Loucy (cell line): ENCODE results near the gene AIM2.
A peak's percentile ranks its signal among the peaks of the same experiment; 100 is the strongest.

Source experiments
- H2AFZ ChIP-seq: fragments of 200-600 bp; sonication (generic); 2 replicates; pipeline ENCODE4 v1.6.0; 2016; ENCODE audit warnings: antibody characterized with exemption, mild to moderate bottlenecking, low read length, moderate library complexity
- H3F3A ChIP-seq: fragments of 200-600 bp; 2 replicates; pipeline ENCODE4 v1.6.0; 2016; ENCODE audit warnings: antibody characterized with exemption, low read depth, mild to moderate bottlenecking
- H3K27me3 ChIP-seq: fragments of 200-600 bp; sonication (generic); 2 replicates; pipeline ENCODE4 v1.6.1; 2014; ENCODE audit warnings: low read length, mild to moderate bottlenecking; ENCODE audit not compliant: insufficient read depth, poor library complexity, severe bottlenecking
- H3K36me3 ChIP-seq: fragments of 200-600 bp; sonication (generic); 2 replicates; pipeline ENCODE4 v1.6.1; 2016; ENCODE audit warnings: low read length; ENCODE audit not compliant: insufficient read depth
- H3K4me1 ChIP-seq: fragments of 200-600 bp; sonication (generic); 2 replicates; pipeline ENCODE4 v1.5.1; 2014; ENCODE audit warnings: low read length, mild to moderate bottlenecking; ENCODE audit not compliant: insufficient read depth, poor library complexity, severe bottlenecking
- H3K4me2 ChIP-seq: fragments of 200-600 bp; sonication (generic); 2 replicates; pipeline ENCODE4 v1.6.0; 2014; ENCODE audit warnings: antibody characterized with exemption, low read length, low read depth, mild to moderate bottlenecking; ENCODE audit not compliant: poor library complexity, severe bottlenecking
- H3K4me3 ChIP-seq: fragments of 200-600 bp; sonication (generic); 2 replicates; pipeline ENCODE4 v1.5.1; 2014; ENCODE audit warnings: low read length, mild to moderate bottlenecking, mixed read lengths; ENCODE audit not compliant: poor library complexity, severe bottlenecking
- H3K79me2 ChIP-seq: fragments of 200-600 bp; sonication (generic); 2 replicates; pipeline ENCODE4 v1.6.1; 2014; ENCODE audit warnings: low read length; ENCODE audit not compliant: insufficient read depth
- H3K9ac ChIP-seq: fragments of 200-600 bp; sonication (generic); 2 replicates; pipeline ENCODE4 v1.6.0; 2014; ENCODE audit warnings: mild to moderate bottlenecking, low read depth, low read length, moderate library complexity; ENCODE audit not compliant: poor library complexity, severe bottlenecking
- H3K9me2 ChIP-seq: fragments of 200-600 bp; sonication (generic); replicated peaks from 2 replicates; pipeline ENCODE4 v1.6.1; 2016; ENCODE audit warnings: low read depth, low read length, mixed read lengths
- H3K9me3 ChIP-seq: fragments of 200-600 bp; sonication (generic); 2 replicates; pipeline ENCODE4 v1.6.1; 2014; ENCODE audit warnings: mild to moderate bottlenecking, antibody characterized with exemption, low read length, low read depth; ENCODE audit not compliant: insufficient read depth
- H4K20me1 ChIP-seq: fragments of 200-600 bp; sonication (generic); 2 replicates; pipeline ENCODE4 v1.6.0; 2014; ENCODE audit warnings: antibody characterized with exemption, low read length, mild to moderate bottlenecking; ENCODE audit not compliant: insufficient read depth, poor library complexity, severe bottlenecking
- CTCF ChIP-seq: fragments of 200-600 bp; sonication (generic); conservative IDR thresholded peaks from 2 replicates; pipeline ENCODE4 v1.5.1; 2014; ENCODE audit warnings: mild to moderate bottlenecking, antibody characterized with exemption, low read length
- EZH2phosphoT487 ChIP-seq: fragments of 200-600 bp; IDR thresholded peaks from 2 replicates; pipeline ENCODE4 v1.6.1; 2018; ENCODE audit warnings: antibody characterized with exemption, mild to moderate bottlenecking, moderate library complexity, borderline replicate concordance

Gene AIM2

GRCh38 chr1:159081626-159082025 is 5.1 kb upstream of the AIM2 start:
- H3K9me3 ChIP-seq = no peaks in the 10 kb centered on the region
- no peaks in the 10 kb centered on the region for H3K9me2 ChIP-seq
- no peak overlapping the region for H2AFZ ChIP-seq
- H3K27me3 ChIP-seq = no peaks in the 10 kb centered on the region
- no peaks in the 10 kb centered on the region for H3K36me3 ChIP-seq
- H3F3A ChIP-seq = no peaks in the 10 kb centered on the region
- no peaks in the 10 kb centered on the region for H4K20me1 ChIP-seq
- H3K79me2 ChIP-seq = no peaks in the 10 kb centered on the region
- H3K9ac ChIP-seq = no peak overlapping the region
- peaks cover 7% of the 10 kb centered on the region for H3K4me1 ChIP-seq
- TF ChIP-seq EZH2phosphoT487 (no peak), CTCF (no peak)
- H3K4me3 ChIP-seq = no peak overlapping the region
- no peak overlapping the region for H3K4me2 ChIP-seq

GRCh38 chr1:159079525-159079924 is 3.0 kb upstream of the AIM2 start:
- no peaks in the 10 kb centered on the region for H3K9me3 ChIP-seq

GRCh38 chr1:159077120-159077961 is 775 bp upstream of the AIM2 start:
- H3K79me2 ChIP-seq = no peaks in the 10 kb centered on the region
- no peaks in the 10 kb centered on the region for H3K36me3 ChIP-seq
- H3K27me3 ChIP-seq = no peaks in the 10 kb centered on the region
- no peaks in the 10 kb centered on the region for H4K20me1 ChIP-seq
- no peaks in the 10 kb centered on the region for H3K9me3 ChIP-seq
- TF ChIP-seq CTCF (no peak), EZH2phosphoT487 (no peak)
- H3F3A ChIP-seq = no peaks in the 10 kb centered on the region
- no peaks in the 10 kb centered on the region for H3K9me2 ChIP-seq
- no peak overlapping the region for H3K4me2 ChIP-seq
- no peak overlapping the region for H3K9ac ChIP-seq
- no peak overlapping the region for H3K4me3 ChIP-seq
- H3K4me1 ChIP-seq = peaks cover 11% of the 10 kb centered on the region
- H2AFZ ChIP-seq = no peak overlapping the region

More at GRCh38 chr1:159079525-159079924, 3.0 kb upstream of the AIM2 start:
- H3K9ac ChIP-seq = no peak overlapping the region
- TF ChIP-seq CTCF (0 out of 2 replicates have a peak, but pooled peaks have one; percentile 20), EZH2phosphoT487 (no peak)
- no peaks in the 10 kb centered on the region for H3K9me2 ChIP-seq
- no peaks in the 10 kb centered on the region for H3K36me3 ChIP-seq
- no peak overlapping the region for H3K4me3 ChIP-seq
- no peak overlapping the region for H3K4me2 ChIP-seq
- no peaks in the 10 kb centered on the region for H3F3A ChIP-seq
- peaks cover 11% of the 10 kb centered on the region for H3K4me1 ChIP-seq
- no peaks in the 10 kb centered on the region for H3K79me2 ChIP-seq
- no peaks in the 10 kb centered on the region for H4K20me1 ChIP-seq
- no peaks in the 10 kb centered on the region for H3K27me3 ChIP-seq
- no peak overlapping the region for H2AFZ ChIP-seq
